CD14-positive monocyte (primary cell): ENCODE data around the gene CRYGA. TPM values are rescaled to one million over a fixed set of nuclear protein-coding genes. Genes with fewer than 3 reads are reported as not detected.

Experiments
- DNase-seq, 3 donors: peaks; one replicate each; pipeline ENCODE4 v3.0.0-alpha.2; 2011 to 2022
- H2AFZ ChIP-seq: 2 replicates; pipeline ENCODE4 v1.6.0; 2012; ENCODE audit warnings: mild to moderate bottlenecking, low read depth, low read length, inconsistent platforms; ENCODE audit not compliant: insufficient read depth, poor library complexity, severe bottlenecking
- H3K27ac ChIP-seq, 2 donors: 1 replicate in 1 of 2; 2 replicates in 1 of 2; pipeline ENCODE4 v1.5.1; 2012 to 2013; ENCODE audit warnings: low read length in 2 of 2, control low read depth in 1 of 2, inconsistent platforms in 1 of 2, low read depth in 1 of 2, mild to moderate bottlenecking in 1 of 2
- H3K27me3 ChIP-seq, 2 donors: one replicate each; pipeline versions ENCODE4 v1.6.0 to v1.6.1; 2011 to 2013; ENCODE audit warnings: low read length in 2 of 2; ENCODE audit not compliant: control insufficient read depth in 2 of 2, insufficient read depth in 2 of 2
- H3K36me3 ChIP-seq, 2 donors: replicated peaks in 1 of 2; 1 replicate in 1 of 2; 2 replicates in 1 of 2; pipeline versions ENCODE4 v1.5.1 to v1.6.1; 2012 to 2013; ENCODE audit warnings: low read length in 2 of 2, control low read depth in 1 of 2, inconsistent platforms in 1 of 2, mild to moderate bottlenecking in 1 of 2; ENCODE audit not compliant: insufficient read depth in 2 of 2, control insufficient read depth in 1 of 2
- H3K4me1 ChIP-seq, 2 donors: 1 replicate in 1 of 2; 2 replicates in 1 of 2; pipeline versions ENCODE4 v1.5.1 to v1.6.1; 2012 to 2013; ENCODE audit warnings: low read length in 2 of 2, control low read depth in 1 of 2, inconsistent platforms in 1 of 2, mild to moderate bottlenecking in 1 of 2, moderate library complexity in 1 of 2; ENCODE audit not compliant: insufficient read depth in 2 of 2, control insufficient read depth in 1 of 2
- H3K4me2 ChIP-seq: replicated peaks from 2 replicates; pipeline ENCODE3; 2012; ENCODE audit warnings: low read length, moderate library complexity, mild to moderate bottlenecking; ENCODE audit not compliant: poor library complexity, severe bottlenecking; ENCODE audit errors: extremely low read depth
- H3K4me3 ChIP-seq, 3 experiments: fragments of 200-600 bp in 1 of 3; sonication (generic) in 1 of 3; replicated peaks in 1 of 3; 1 replicate in 2 of 3; 2 replicates in 1 of 3; pipeline ENCODE4 v1.5.1; 2011 to 2013; ENCODE audit warnings: low read length in 3 of 3, mild to moderate bottlenecking in 3 of 3, control low read depth in 2 of 3, low read depth in 2 of 3, inconsistent platforms in 1 of 3, moderate library complexity in 1 of 3
- H3K79me2 ChIP-seq: 2 replicates; pipeline ENCODE4 v1.6.0; 2012; ENCODE audit warnings: mild to moderate bottlenecking, control low read depth, inconsistent platforms, low read length, moderate library complexity; ENCODE audit not compliant: insufficient read depth
- H3K9ac ChIP-seq: 2 replicates; pipeline ENCODE4 v1.6.0; 2017; ENCODE audit warnings: low read length, mild to moderate bottlenecking; ENCODE audit not compliant: insufficient read depth, poor library complexity, severe bottlenecking
- H3K9me3 ChIP-seq, 2 donors: replicated peaks in 1 of 2; 1 replicate in 1 of 2; 2 replicates in 1 of 2; pipeline versions ENCODE4 v1.5.1 to v1.6.1; 2012 to 2013; ENCODE audit warnings: low read length in 2 of 2, control low read depth in 1 of 2; ENCODE audit not compliant: control insufficient read depth in 1 of 2, insufficient read depth in 1 of 2
- H4K20me1 ChIP-seq: 2 replicates; pipeline ENCODE4 v1.6.0; 2012; ENCODE audit warnings: mild to moderate bottlenecking, low read length, control low read depth, moderate library complexity; ENCODE audit not compliant: insufficient read depth
- H3K27ac Mint-ChIP-seq, 7 donors: one replicate each; pipeline ENCODE4 v1.8.0; 2020; ENCODE audit warnings: mild to moderate bottlenecking in 7 of 7, mixed read lengths in 7 of 7, moderate library complexity in 6 of 7, inconsistent platforms in 2 of 7
- H3K27me3 Mint-ChIP-seq, 3 donors: one replicate each; pipeline ENCODE4 v1.8.0; 2021 to 2022; ENCODE audit warnings: low read depth in 3 of 3, mild to moderate bottlenecking in 3 of 3, mixed read lengths in 3 of 3, moderate library complexity in 3 of 3, inconsistent platforms in 1 of 3
- H3K36me3 Mint-ChIP-seq, 2 donors: one replicate each; pipeline ENCODE4 v1.8.0; 2020; ENCODE audit warnings: mixed read lengths in 2 of 2, inconsistent platforms in 1 of 2, mild to moderate bottlenecking in 1 of 2
- H3K4me1 Mint-ChIP-seq: one replicate; pipeline ENCODE4 v1.8.0; 2020; ENCODE audit warnings: mild to moderate bottlenecking, mixed read lengths
- H3K4me3 Mint-ChIP-seq, 2 donors: one replicate each; pipeline ENCODE4 v1.8.0; 2020; ENCODE audit warnings: mild to moderate bottlenecking in 2 of 2, mixed read lengths in 2 of 2, moderate library complexity in 1 of 2
- H3K9me3 Mint-ChIP-seq, 7 donors: one replicate each; pipeline ENCODE4 v1.8.0; 2020 to 2022; ENCODE audit warnings: mixed read lengths in 7 of 7, mild to moderate bottlenecking in 6 of 7, moderate library complexity in 6 of 7, inconsistent platforms in 2 of 7
- WGBS: methylation state at CpG from one replicate; pipeline ENCODE4 v1.1.5; 2013; ENCODE audit warnings: missing lambda C conversion rate; ENCODE audit not compliant: insufficient coverage; 5-methylcytosine and 5-hydroxymethylcytosine counted together
- intact Hi-C, 2 donors: fragments of 100-400 bp; cut with micrococcal nuclease; formaldehyde crosslinking; loops; one replicate each; pipeline versions ENCODE4 v1.15.0 to v1.15.1; 2023
- polyA plus RNA-seq, 3 donors: library from polyadenylated mRNA; depleted of rRNA in 1 of 3; unstranded in 2 of 3; stranded (reverse) in 1 of 3; fragments of 300-500 nt in 2 of 3; fragments of >200 nt in 1 of 3; fragmentation: Illumina TruSeq in 2 of 3; gene quantifications; 1 replicate in 2 of 3; 2 replicates in 1 of 3; pipeline ENCODE4 v1.2.3, GENCODE V29; 2012 to 2021
- TF ChIP-seq, protein P1 (sequence below): fragments of 200-600 bp; IDR thresholded peaks from one replicate; pipeline ENCODE4 v1.8.0; 2022; ENCODE audit warnings: antibody characterized with exemption, mild to moderate bottlenecking

CRYGA gene
- polyA plus RNA-seq, 3 donors = not detected

DNA sequence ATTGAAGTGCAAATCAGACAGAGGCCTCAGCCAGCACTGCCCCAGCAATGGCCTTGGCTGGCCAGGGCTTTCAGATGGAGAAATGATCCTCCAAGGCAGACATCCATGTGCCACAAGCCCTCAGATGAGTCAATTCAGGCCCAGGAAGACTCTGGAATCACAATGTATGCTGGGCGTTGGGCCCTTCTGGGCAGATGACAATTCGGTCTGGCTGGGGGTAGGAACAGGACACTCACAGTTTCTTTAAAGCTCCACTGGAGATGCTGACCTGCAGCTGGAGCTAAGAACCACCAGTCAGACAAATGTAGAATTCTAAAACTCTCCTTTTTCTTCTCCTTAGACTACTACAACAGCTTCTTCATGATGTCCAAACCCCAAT lies 26.7 kb downstream of the CRYGA start:
- TF ChIP-seq, protein P1, sequence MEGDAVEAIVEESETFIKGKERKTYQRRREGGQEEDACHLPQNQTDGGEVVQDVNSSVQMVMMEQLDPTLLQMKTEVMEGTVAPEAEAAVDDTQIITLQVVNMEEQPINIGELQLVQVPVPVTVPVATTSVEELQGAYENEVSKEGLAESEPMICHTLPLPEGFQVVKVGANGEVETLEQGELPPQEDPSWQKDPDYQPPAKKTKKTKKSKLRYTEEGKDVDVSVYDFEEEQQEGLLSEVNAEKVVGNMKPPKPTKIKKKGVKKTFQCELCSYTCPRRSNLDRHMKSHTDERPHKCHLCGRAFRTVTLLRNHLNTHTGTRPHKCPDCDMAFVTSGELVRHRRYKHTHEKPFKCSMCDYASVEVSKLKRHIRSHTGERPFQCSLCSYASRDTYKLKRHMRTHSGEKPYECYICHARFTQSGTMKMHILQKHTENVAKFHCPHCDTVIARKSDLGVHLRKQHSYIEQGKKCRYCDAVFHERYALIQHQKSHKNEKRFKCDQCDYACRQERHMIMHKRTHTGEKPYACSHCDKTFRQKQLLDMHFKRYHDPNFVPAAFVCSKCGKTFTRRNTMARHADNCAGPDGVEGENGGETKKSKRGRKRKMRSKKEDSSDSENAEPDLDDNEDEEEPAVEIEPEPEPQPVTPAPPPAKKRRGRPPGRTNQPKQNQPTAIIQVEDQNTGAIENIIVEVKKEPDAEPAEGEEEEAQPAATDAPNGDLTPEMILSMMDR = no peak
- Histone ChIP-seq H2AFZ (no peak overlapping the region), H3K79me2 (no peaks in the 10 kb centered on the region), H3K27me3 (no peaks in the 10 kb centered on the region), H3K4me1 (peaks cover 5 to 6% of the 10 kb centered on the region in 2 donors), H3K27ac (no peak overlapping the region), H3K9me3 (peaks cover 0 to 21% of the 10 kb centered on the region in 2 donors), H3K36me3 (no peaks in the 10 kb centered on the region), H4K20me1 (no peaks in the 10 kb centered on the region), H3K9ac (no peak overlapping the region), H3K4me2 (no peak overlapping the region), H3K4me3 (no peak overlapping the region)
- Mint-ChIP-seq H3K4me1 (peaks cover 7% of the 10 kb centered on the region), H3K27ac (no peak overlapping the region), H3K36me3 (no peaks in the 10 kb centered on the region), H3K4me3 (no peak overlapping the region), H3K9me3 (peaks cover 4 to 32% (median 19%) of the 10 kb centered on the region in 7 donors), H3K27me3 (peaks cover 0 to 3% (median 0%) of the 10 kb centered on the region in 3 donors)
- WGBS = 93% methylated on average over 2 of the region's 2 CpGs
- intact Hi-C loops = no loop called here
- no peak for DNase-seq

DNA sequence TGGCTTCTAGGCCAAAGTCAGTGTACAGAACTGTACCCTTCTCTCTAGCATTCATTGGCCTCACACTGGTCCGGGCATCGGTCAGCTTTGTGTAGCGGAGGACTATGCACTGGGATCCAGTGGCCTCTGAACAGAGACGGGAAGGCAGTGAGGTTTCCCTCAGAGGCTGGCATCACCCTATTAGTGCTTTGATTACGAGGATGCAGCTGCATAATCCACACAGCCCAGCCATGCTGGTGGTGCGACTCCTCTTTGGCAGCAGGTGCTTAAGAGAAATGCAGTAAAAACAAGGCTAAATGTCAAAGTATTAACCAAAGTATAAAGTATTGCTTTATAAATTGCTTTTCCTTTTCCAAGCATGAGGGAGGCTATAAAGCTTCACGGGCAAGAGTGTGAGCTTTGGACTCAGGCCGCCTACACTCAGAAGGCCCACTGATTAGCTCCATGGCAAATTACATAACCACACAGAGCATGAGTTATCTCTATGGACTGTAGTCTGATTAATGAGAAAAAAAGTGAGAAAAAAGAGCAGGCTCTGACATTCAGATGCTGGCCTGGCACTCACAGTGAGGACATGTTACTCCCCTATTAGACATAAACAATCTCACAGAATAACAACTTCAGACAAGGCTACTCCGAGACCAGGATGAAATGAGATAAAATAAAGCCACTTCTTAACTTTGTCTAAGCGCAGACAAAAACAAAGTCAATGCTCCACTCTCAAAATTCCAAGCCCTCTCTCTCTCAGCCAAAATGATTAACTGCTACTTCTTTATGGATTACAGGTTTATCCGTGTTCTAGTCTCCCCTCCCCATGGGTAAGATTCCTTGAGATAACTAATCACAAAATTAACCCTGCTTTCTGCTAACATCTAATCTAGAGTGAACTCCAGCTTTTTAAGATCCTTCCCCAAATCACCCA lies 27.3 kb downstream of the CRYGA start:
- H3K27ac Mint-ChIP-seq = no peak overlapping the region
- no peaks in the 10 kb centered on the region for H3K36me3 Mint-ChIP-seq
- Histone ChIP-seq H3K36me3 (no peaks in the 10 kb centered on the region), H3K27me3 (no peaks in the 10 kb centered on the region), H3K79me2 (no peaks in the 10 kb centered on the region), H3K4me3 (no peak overlapping the region), H3K4me2 (no peak overlapping the region), H3K9ac (no peak overlapping the region), H3K9me3 (peaks cover 0 to 21% of the 10 kb centered on the region in 2 donors), H2AFZ (no peak overlapping the region), H3K4me1 (peaks cover 5 to 6% of the 10 kb centered on the region in 2 donors), H4K20me1 (no peaks in the 10 kb centered on the region), H3K27ac (no peak overlapping the region)
- TF ChIP-seq, protein P1 = no peak
- H3K4me1 Mint-ChIP-seq = peaks cover 7% of the 10 kb centered on the region
- H3K4me3 Mint-ChIP-seq = no peak overlapping the region
- peaks cover 4 to 32% (median 19%) of the 10 kb centered on the region in 7 donors for H3K9me3 Mint-ChIP-seq
- no peak for DNase-seq
- intact Hi-C loops = no loop called here
- H3K27me3 Mint-ChIP-seq = peaks cover 0 to 3% (median 0%) of the 10 kb centered on the region in 3 donors
- 90% methylated on average over 6 of the region's 11 CpGs for WGBS
